Measurements from ENCODE around the gene BTK.

BTK gene

GRCh38 chrX:101393530-101394305 is 7.7 kb upstream of the BTK start:
- no peak for DNase-seq (ENCODE audit: low read depth in 2 of 2)

DNA sequence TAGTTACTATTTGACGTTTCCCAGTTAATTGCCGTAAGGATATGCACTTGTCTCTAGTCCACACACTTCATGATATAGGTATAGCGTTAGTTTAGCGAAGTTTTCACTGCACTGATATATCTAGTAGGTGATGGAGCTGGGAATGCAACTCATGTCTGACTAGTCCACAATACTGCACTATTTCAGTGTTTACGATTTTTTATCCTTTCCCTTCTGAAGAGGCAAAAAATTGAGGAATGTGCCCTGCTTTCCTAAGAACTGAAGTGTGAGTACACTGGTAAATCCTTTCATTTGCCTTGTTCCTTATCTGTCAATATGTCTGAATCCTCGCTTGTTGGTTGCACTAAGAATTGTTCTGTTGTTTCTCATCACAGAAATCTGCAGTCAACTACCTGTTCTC is 5.8 kb upstream of the BTK start:
- no peak for DNase-seq (ENCODE audit: low read depth in 2 of 2)

GRCh38 chrX:101390664-101391525 is 4.9 kb upstream of the BTK start, which contains the start of gene RPL36A:
RPL36A (plus strand) TSS chrX:101391011; CDS start chrX:101391044, 33 bp downstream.
- peak; percentile 68 to 69 for DNase-seq (ENCODE audit: low read depth in 2 of 2)

GRCh38 chrX:101388604-101389003 is 2.6 kb upstream of the BTK start:
- no peak for DNase-seq (ENCODE audit: low read depth in 2 of 2)

- no peak for DNase-seq (ENCODE audit: low read depth in 2 of 2)
These were observed 523 bp upstream of the BTK start for GRCh38 chrX:101386542-101386885.

GRCh38 chrX:101385026-101385684 is 836 bp downstream of the BTK start:
- no peak for DNase-seq (ENCODE audit: low read depth in 2 of 2)

GRCh38 chrX:101383679-101384205 is 2.2 kb downstream of the BTK start:
- DNase-seq (ENCODE audit: low read depth in 2 of 2), result no peak

- DNase-seq (ENCODE audit: low read depth in 2 of 2), result no peak
These were observed 8.4 kb downstream of the BTK start for GRCh38 chrX:101377547-101377946.

DNA sequence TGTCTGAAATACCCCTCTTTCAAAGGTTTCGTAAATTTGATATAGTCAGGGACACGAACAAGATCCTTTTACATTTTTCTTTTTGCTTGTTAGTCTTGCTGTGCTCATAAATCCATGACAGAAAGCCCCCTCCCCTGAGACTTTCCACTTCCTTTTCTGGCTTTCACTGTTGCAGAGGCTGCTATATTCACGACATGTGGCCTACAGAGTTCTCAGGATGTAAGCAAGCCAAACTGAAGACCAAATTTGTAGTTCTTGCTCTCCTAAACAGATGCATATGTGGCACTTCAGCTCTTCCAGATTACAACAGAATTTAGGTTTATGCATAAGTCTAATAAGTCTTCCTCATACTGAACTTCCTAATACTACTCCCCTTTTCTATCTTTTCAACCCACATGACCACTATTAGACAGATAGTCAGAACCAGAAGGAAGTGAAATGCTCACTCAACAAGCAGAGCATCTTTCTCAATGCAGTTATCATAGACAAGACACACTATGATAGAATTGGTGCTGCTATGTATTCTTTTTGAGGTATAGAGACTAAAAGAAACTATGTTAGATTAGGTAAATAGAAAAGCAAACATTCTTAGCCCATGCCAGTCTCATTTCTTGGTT is 15.0 kb downstream of the BTK start:
- DNase-seq (ENCODE audit: low read depth in 2 of 2), result no peak

GRCh38 chrX:101369687-101370086 is 16.3 kb downstream of the BTK start:
- DNase-seq (ENCODE audit: low read depth in 2 of 2), result no peak

- DNase-seq (ENCODE audit: low read depth in 2 of 2), result no peak
These were observed 17.2 kb downstream of the BTK start for GRCh38 chrX:101368800-101369199.

GRCh38 chrX:101365301-101365795 is 20.6 kb downstream of the BTK start:
- DNase-seq (ENCODE audit: low read depth in 2 of 2), result no peak

- DNase-seq (ENCODE audit: low read depth in 2 of 2), result no peak
These were observed 23.2 kb downstream of the BTK start for GRCh38 chrX:101362757-101363156.

- no peak for DNase-seq (ENCODE audit: low read depth in 2 of 2)
These were observed 23.9 kb downstream of the BTK start for GRCh38 chrX:101362116-101362515.

- DNase-seq (ENCODE audit: low read depth in 2 of 2), result no peak
These were observed 25.6 kb downstream of the BTK start for GRCh38 chrX:101360390-101360789.

- DNase-seq (ENCODE audit: low read depth in 2 of 2), result no peak
These were observed 26.0 kb downstream of the BTK start for GRCh38 chrX:101359966-101360365.

DNA sequence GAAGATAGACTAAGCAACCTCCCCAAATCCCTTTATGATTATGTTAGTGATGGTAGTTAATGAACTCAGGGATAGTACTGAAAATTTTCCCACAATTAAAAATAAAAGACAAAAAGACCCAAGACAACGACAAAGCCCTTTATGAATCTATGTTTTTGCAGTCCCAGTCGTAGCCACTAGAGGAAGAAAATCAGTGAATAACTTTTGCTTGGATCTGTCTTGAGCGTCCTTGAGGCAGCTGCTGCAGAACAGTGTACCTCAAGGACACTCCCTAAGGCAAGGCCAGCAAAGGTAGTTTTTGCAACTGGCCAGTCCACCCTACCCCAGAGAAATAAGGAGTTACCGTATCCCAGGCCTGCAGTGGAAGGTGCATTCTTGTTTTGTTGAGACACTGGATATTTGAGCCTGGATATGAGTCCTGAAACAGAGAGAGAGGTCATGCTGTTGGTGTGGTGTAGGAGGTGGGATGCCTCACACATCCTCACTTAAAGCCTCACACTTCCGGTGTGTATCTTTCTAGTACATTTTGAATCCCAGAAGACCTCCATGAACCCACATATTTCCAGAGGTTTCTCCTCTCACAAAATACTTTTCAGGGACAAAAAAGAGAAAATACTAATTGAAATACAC is 28.7 kb downstream of the BTK start:
- no peak for DNase-seq (ENCODE audit: low read depth in 2 of 2)

DNA sequence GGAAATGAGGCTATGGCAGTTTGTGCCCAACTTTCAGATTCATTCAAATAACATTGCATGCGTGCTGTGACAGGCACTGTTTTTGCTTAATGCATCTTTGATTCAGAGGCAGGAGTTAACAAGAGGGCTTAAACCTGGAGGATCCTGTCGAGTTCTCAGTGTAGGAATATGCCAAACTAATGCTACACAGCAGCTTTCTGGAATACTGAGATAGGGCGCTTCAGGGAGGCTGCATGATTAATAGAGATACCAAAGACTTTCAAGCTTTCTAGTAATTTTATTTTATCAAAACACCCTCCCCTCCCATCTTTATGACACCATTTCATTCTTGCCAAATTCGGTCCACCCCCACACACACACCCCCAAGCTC is 36.8 kb downstream of the BTK start:
- DNase-seq (ENCODE audit: low read depth in 2 of 2), result no peak

DNA sequence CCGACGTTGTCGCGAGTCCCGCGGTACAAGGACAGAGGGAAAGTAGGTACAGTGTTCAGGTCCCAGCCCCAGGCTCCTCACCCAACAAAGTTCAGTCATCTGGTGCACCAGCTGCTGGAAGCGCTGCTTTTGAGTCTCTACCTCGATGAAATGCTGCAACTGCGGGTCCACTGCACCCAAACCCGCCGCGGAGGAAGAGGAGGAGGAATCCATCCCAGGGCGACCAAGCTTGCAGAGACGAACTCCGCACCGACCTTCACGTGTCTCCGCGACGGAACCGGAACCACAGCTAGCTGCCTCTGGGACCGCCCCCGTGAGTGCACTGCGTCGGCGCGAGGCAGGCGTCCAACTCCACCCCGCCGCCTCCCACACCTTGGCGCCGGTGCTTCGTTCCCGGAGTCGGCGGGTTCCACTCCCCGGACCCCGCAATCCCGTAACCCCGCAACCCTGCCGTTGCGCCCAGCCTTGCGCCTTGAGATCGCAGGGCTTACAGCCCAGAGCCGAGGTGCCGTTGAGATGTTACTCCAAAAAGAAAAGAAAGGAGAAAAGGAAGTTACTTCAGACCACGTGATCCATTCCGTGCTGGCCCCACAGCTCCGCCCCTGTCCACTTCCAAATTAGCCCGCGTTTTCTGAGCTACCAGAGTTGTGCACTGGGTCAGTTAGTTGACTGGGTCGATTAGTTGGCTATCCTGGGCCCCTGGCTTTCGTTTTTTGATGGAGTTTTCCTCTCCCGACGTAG is 37.4 kb downstream of the BTK start, which contains the start of gene TIMM8A:
Gene TIMM8A, minus strand, starts transcription at position 291 of the 741 bp plus-strand sequence. Its CDS starts 78 bp downstream, at position 213.
- DNase-seq (ENCODE audit: low read depth in 2 of 2), result peak; percentile 53 to 58

DNA sequence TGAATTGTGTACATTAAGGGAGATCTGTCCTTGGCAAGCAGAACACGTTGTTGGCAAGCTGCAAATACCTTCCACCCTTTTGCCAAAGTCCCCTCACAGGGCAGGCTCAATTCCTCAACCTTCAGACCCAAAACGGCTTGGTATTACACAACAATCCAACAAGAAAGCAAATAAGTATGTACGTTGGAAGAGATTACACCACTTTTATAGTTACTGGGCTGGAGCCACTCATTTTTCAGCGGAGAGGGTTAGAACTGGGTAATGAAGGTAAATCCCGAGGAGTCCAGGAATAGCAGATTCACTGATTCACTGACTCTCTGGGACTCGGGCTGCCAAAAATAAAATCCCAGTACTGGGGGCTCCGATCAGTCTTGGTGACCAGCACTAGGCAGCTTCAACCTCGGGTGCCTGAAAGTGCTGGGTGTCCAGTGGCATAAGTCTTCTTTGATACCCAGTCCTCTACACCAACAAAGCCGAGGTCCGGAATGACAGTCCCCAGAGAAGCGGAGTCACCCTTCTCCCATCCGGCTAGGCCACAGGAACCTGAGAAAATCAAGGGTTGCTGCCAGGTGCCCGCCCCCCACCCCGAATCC is 38.0 kb downstream of the BTK start:
- no peak for DNase-seq (ENCODE audit: low read depth in 2 of 2)
